HG03095 (cell line): ENCODE data around the gene TAS2R5.
A peak's percentile ranks its signal among the peaks of the same experiment; 100 is the strongest.
"Not testable (repeated sequence)": the region's sequence is repeated elsewhere in the genome, so short reads cannot be mapped to it uniquely, and the experiment has no call there.

Experiments used
- ATAC-seq: cut with Tn5 transposase; IDR thresholded peaks from one replicate; pipeline ENCODE4 v1.9.1; 2021; ENCODE audit warnings: moderate library complexity; ENCODE audit not compliant: unreplicated experiment

TAS2R5 gene, protein sequence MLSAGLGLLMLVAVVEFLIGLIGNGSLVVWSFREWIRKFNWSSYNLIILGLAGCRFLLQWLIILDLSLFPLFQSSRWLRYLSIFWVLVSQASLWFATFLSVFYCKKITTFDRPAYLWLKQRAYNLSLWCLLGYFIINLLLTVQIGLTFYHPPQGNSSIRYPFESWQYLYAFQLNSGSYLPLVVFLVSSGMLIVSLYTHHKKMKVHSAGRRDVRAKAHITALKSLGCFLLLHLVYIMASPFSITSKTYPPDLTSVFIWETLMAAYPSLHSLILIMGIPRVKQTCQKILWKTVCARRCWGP

DNA sequence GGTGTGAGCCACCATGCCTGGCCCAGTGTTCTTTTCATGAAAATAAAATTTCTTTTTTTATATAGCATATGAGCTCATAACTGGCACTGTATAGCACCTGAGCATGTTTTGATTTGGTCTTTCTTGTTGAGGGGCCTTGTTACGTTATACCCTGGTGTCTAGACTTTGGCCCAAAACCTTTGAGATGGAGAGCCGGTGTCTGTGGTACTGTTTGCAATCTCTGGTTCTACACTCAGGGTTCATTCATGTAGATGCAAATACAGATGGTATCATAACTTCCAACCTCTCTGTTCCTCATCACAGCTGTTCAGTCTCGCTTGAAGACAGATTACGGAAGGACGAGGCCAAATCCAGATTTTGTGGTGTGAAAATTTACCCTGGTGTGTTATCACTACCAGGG, at the start of gene TAS2R5:
Gene TAS2R5, plus strand, starts transcription at position 301 of the 400 bp plus-strand sequence. CDS start 145 bp downstream, outside the sequence.
- no peak for ATAC-seq

DNA sequence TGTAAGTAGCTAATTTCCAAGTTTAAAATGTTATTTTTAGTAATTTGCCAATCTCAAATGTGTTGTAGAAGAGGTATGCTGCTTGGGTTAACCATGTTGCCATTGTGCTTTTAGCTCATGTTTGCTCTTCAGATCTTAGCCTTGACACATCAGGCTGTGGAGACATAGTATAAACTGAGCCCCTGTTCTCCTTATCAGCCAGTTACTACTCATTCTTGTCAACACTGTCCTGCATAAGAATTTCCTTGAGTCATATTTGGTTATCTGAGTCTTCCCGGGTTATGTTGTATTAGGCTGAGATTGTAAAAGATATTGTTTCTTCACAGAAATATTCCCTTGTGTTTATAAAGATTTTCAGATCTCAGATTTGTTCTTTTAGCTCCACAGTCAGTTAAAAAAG, 47.8 kb upstream of the TAS2R5 start:
- no peak for ATAC-seq

DNA sequence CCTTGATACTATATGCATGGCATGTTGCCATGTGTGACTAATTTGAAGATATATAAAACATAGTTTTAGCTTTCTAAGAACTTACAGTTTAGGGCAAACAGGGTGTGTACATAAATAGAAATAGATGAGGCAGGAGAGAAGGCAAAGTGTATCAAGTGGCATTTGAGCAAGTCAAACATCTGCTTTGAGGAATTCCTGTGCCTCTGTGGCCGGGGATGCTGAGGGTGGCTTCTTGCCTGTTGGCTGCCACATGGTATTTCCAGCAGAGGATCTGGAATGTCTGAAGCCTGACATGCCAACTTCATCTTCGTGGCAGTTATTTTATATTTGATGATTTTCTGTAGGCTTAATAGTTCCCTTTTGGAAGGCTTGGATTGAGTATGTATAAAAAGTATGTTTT, 45.9 kb upstream of the TAS2R5 start:
- ATAC-seq = no peak

DNA sequence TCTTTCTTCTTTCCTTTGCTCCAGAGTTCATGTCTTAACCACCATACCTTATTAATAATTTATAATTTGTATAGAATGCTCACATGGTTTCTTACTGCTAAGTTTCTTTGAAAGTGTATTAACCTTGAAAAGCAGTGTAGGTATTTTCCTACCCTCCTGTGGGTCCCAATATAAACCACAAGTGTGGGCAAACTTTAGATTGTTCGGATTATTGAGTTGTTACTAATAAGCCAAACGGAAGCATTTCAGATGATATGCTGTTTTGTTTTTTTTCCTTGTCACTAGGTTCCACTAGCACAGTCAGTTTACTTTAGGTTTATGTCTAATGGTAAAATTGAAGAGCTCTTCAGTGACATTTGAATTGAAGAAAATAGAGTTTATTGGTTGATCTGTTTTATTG, 41.6 kb upstream of the TAS2R5 start:
- no peak for ATAC-seq

DNA sequence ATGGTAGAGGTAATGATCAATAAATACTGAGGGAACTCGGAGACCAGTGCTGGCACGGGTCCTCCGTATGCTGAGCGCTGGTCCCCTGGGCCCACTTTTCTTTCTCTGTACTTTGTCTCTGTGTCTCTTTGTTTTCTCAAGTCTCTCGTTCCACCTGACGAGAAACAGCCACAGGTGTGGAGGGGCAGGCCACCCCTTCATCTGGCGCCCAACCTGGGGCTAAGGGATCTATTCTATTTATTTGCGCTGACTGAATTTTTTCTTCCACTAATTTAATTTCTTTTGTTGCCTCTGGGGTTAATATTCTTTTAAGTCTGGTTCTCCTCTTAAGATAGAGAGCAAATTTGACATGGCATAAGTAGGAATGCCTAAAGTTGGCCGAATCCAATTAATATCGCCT, 38.1 kb upstream of the TAS2R5 start:
- not testable (repeated sequence) for ATAC-seq

DNA sequence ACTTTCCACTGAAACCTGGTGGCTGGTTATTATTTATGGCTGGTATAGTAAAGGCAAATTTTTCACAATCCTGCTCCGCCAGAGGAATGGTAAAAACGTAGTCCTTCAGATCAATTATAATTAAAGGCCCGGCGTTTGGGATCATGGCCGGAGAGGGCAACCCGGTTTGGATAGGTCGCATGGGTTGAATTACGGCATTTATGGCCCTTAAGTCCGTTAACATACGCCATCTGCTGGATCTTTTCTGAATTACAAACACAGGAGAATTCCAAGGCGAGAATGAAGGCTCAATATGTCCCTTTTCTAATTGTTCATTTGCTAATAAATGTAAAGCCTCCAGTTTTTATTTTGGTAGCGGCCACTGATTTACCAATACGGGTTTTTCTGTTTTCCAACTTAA, 37.4 kb upstream of the TAS2R5 start:
- ATAC-seq = no peak

DNA sequence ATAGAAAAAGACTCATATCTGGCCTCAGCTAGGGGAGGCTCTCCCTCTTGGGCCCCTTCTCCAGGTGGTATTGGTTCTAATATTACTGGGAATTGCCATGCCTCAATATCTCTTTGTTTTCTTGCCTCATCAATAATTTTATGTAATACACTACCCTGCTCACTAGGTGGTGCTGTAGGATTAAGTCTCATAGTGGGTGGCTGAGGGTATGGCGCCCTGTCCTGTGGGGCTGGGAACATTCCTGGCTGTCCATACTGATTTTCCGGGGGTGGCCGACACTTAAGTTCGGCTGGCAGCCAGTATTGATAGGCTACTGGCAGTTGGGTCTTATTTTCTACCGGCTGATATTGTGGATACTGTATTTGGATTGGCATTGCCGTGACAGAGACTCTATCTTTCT, 35.1 kb upstream of the TAS2R5 start:
- ATAC-seq = no peak

DNA sequence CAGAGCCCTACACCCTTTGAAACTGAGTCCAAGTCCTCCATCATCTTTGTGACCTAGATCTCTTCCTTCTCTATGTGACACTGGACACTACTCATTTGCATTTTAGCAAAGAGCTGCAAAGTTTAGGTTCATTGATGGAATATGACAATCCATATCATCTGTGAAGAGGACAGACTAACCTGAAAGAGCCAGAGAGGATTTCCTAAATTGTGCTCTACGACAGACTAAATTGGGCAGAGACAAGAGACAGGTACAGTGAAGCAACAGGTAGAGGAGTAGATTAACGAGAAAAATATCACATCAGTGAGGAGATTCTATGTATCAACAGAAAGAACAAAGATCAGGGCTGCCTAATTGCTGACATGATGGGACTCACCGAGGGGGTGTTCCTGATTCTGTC, 26.2 kb upstream of the TAS2R5 start, which contains the start of gene TAS2R3:
Gene TAS2R3, plus strand, starts transcription at position 301 of the 400 bp plus-strand sequence. Its CDS starts 62 bp downstream, at position 363.
- ATAC-seq = no peak

DNA sequence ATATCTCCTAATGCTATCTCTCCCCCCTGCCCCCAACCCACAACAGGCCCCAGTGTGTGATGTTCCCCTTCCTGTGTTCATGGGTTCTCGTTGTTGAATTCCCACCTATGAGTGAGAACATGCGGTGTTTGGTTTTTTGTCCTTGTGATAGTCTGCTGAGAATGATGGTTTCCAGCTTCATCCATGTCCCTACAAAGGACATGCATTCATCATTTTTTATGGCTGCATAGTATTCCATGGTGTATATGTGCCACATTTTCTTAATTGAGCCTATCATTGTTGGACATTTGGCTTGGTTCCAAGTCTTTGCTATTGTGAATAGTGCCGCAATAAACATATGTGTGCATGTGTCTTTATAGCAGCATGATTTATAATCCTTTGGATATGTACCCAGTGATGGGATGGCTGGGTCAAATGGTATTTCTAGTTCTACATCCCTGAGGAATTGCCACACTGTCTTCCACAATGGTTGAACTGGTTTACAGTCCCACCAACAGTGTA, 19.9 kb upstream of the TAS2R5 start:
- not testable (repeated sequence) for ATAC-seq

DNA sequence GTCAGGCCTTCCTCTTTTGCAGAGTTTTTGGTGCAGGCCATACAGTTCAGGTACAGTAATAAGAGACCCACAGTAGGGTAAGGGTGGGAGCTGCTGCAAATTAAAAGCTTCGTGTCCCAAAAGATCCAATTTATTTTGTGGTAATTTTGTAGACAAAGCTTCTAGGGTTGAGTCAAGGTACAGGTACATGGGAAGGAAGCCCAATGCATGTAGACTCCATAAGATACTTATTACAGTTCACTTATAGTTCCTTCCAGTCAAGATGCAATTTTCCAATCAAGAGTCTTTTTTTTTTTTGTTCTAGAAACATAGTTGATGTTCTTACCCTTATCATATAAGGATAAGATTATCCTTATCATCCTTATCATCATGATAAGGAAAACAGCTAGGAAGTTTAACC, 13.6 kb upstream of the TAS2R5 start, which contains the start of gene TAS2R4:
Gene TAS2R4, plus strand, starts transcription at position 301 of the 400 bp plus-strand sequence. CDS start 1,815 bp downstream, outside the sequence.
- no peak for ATAC-seq

DNA sequence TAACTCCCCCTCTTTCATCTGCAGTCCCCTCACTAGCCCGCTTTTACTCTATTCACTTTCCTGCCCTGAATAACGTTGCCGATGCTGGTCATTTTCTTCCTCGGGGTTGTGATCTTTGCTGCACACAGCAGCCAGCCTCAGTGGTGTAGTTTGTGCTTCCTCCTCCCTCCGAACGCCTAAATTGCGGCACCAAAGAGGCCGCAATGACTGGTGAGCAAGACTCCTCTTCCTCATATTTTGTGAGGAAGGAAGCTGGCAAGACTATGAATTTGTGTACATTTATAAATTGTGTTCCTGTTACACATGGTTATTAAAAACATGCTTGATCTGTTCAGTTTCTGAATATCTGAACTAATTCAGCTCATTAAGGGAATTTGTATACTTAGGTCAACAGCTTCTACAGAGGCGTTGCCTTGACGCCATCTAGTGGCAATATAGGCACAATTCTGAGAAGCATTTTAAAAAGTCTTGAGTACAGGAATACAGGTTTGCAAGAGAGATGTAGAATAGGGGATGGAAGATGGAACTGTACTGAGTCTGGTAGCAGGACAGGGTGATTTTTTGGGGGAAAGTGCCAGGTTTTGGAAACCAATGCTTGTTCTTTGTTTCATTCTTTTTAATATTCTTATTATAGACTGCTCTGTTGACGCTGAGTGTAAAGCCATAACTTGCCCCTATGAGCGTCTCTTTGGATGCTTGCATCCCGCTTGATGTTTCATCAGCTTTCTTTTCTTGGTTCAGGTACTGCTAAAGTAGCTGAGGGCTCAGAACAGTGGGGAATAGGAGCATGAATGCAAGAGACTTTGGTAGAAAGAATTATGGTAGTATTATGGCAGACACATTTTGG, 4.1 kb upstream of the TAS2R5 start:
- peak; percentile 69 for ATAC-seq

DNA sequence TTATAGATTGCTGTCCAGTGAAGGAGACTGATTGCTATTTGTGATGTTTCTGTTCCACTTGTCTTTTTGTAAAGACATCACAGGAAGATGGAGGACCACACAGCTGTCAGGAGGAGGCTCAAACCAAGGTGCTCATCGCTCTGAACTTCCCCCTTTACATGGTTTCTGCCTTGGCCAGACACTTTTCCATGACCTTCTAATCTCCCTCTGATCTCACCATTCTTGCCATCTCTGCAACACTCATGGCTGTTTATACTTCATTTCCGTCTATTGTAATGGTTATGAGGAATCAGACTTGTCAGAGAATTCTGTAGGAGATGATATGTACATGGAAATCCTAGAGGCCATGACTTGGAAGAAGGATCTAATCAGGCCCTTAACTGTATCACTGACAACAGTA, 1.7 kb upstream of the TAS2R5 start:
- no peak for ATAC-seq

DNA sequence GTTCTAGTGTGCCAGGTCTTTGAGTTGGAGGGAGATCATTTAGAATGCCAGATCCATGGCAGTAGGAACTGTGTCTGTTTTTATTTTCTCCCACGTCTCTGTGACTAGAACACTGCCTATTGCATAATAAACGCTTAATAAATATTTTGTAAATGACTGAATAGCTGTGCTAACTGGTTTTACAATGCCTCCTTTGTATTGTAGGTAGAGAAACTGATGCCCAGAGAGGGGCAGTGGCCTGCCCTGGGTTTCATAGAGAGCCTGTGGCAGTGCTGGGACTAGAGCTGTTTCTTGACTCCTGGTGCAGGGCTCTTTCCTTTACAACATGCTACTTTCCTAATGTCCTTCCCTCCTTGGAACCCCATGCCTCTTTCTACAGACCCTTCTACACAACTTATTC, 2.5 kb downstream of the TAS2R5 start:
- ATAC-seq = no peak

DNA sequence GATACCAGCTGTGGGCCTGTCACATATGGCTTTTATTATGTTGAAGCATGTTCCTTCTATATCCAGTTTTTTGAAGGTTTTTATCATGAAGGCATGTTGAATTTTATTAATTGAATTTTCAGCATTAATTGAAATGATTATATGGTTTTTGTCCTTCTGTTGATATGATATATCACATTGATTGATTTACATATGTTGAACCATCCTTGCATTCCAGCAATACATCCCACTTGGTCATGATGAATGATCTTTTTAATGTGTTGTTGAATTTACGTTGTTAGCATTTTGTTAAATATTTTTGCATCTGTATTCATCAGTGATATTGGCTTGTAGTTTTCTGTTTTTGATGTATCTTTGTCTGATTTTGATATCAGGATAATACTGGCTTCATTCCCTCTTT, 30.1 kb downstream of the TAS2R5 start:
- ATAC-seq = no peak

DNA sequence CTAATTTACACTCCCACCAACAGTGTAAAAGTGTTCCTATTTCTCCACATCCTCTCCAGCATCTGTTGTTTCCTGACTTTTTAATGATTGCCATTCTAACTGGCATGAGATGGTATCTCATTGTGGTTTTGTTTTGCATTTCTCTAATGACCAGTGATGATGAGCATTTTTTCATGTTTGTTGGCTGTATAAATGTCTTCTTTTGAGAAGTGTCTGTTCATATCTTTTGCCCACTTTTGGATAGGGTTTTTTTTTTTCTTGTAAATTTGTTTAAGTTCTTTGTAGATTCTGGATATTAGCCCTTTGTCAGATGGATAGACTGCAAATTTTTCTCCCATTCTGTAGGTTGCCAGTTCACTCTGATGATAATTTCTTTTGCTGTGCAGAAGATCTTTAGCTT, 32.4 kb downstream of the TAS2R5 start:
- ATAC-seq = not testable (repeated sequence)

DNA sequence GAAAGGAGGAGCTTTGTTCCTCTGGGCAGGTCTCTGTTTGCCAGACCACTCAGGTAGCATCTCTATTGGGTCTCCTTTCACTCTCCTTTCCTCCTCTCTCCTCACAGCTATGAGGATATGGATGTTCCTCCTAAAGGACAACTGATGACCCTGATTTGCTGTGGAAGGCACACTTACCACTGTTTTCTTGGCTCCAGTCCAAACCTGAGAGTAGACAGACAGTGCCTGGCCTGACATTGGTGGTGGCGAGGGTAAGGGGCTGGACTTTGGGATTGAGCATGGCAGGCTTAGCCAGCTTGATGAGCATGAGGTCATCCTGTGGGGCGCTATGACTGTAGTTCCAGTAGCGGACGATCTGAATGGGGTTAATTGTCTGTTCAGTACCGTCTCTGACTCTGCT, 47.7 kb downstream of the TAS2R5 start:
- ATAC-seq = no peak

DNA sequence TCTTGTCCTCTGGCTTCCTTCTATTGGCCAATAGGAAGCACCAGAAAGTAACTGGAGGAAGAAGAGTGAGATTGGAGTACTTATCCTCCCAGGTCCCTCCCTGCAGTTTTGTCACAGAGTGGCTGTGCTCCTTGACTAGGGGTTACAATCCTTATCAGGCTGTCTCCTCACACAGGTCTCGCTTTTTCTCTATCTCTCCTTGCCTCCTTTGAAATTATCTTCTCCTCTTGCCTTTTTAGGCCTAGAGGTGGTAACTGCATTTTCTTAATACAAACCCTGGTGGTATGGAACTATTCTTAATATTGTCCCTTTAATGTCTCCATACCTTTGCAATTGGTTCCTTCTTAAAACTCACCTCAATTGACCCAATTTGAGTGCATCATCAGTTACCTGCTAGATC, 48.6 kb downstream of the TAS2R5 start:
- ATAC-seq = no peak

DNA sequence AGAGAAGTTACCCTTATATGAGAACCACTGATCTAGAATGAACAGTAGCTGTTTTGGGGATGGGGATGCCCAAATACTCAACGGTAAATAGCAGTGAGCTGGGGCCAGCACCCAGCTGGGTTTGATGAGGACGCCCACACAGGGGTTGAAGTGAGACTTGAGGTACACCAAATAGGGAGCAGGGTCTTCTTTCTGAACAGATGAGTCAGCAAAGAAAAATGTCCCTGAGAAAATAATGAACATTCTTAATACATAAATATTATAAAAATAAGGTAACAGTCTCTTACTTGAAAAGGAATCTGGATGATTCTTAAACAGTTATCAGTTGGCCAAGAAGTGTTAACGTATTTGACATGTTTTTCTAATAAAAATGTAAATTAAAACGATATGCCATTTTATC, 49.2 kb downstream of the TAS2R5 start:
- no peak for ATAC-seq

DNA sequence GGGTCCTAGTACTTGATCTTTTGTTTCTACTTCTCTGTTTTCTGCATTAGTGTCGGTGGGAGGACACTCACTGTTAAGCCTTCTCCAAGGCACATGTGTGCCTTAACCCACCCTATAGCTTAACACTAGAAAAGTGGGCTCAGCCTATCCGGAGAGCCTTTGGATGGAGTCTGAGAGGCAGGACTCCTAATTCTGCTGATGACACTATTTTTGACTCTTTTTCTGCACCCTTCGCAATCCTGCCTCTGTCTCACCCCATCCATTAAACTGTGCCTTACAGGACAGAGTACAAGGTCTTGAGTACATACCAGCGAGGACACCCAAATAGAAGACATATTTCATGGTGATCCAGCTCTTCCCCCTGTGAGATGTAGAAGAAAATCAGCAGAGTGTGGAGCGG, 50.7 kb downstream of the TAS2R5 start:
- no peak for ATAC-seq
